ENCODE data around the gene MRPL20.
"Not testable (repeated sequence)": the region's sequence is repeated elsewhere in the genome, so short reads cannot be mapped to it uniquely, and the experiment has no call there.

MRPL20 gene

GRCh38 chr1:1403653-1404052 is 3.4 kb downstream of the MRPL20 start:
- no peak for DNase-seq

- not testable (repeated sequence) for DNase-seq
Measured at GRCh38 chr1:1402901-1403392, 4.1 kb downstream of the MRPL20 start.

- peak; percentile 3 for DNase-seq
Measured at GRCh38 chr1:1402072-1402900, 4.8 kb downstream of the MRPL20 start.

DNA sequence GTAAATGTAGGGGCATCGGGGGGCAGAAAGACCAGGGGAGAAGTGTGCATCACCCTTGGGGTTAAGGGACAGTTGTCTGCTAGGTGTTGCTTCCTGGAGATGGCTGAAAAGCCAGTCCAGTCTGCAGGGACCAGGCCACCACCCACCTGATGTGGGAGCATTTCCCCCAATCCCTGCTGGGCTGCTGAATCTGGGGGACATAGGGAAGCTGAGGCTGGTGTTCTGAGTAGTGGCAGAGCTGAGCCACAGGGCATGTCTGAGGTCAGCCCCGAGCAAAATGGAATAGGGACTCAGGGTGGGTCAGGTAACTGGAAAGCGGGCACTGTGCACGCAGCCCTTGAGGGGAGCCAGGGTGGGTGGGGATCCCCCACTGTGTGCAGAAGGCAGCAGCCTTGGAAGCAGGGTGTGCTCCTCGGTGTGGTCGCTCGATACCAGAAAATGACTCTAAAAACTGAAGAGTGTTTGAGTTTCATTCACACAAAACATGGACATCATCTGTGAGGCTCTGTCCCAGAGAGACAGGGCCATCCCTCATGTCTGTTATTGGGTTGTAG is 5.6 kb downstream of the MRPL20 start:
- no peak for DNase-seq

GRCh38 chr1:1400576-1401456 is 6.3 kb downstream of the MRPL20 start:
- no peak for DNase-seq

GRCh38 chr1:1399872-1400575 is 7.1 kb downstream of the MRPL20 start:
- DNase-seq, result no peak

GRCh38 chr1:1399187-1399871 is 7.8 kb downstream of the MRPL20 start, which contains the start of gene CCNL2:
Gene CCNL2 (minus strand): TSS chr1:1399335. CDS start chr1:1399306, 29 bp downstream.
- peak; percentile 90 for DNase-seq

DNA sequence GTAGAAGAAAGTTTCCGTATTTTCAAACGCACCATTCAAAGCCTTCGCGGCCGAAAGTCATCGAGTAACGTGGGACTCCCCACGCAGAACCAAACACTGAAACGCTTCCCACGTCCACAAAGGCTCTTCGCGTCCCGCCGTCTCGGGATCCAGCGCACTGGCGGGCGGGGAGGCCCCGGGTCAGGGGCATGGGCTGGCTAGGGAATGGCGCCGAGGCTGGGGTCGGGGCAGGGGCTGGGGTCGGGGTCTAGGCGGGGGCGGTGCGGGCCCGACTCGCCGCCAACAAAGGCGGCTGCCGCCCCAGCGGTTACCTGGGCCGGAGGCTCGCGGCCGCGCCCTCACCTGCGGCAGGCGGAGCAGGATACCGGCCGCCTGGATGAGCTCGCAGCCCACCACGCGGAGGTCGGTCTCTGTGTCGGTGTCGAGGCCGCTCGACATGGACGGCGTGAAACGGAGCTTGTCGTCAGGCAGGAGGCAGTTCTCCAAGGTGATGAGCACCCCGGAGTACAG is 8.4 kb downstream of the MRPL20 start:
- DNase-seq, result no peak

DNA sequence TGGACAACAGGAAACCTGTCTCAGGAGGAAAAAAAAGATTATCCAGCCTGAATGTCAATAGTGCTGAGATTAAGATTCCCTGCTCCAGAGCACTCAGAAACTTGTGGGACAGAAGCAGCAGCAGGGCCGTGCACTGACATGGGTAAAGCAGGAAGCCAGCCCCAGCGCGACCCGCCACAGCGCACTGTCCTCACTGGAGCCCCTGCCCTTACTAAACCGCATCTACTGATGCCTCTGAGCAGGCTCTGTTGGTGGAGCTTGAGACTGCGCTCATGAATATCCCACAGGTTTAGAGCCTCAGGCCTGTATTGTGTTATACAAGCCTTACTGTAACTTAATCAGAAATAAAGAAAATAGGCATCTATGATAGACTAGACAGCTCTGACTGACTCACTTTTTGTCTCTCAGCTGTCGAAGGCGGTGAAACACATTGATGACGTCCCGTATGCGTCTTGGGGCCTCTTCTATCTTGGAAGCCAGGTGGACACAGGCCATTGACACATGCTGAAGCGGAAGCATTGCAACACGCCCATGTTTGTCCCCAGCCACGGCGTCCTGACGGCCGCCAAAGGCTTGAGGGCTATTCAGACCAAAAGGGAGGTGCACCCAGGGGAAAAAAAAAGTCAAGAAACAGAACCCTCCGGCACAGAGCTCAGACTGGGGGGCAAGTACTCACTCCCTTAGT is 9.1 kb downstream of the MRPL20 start:
- no peak for DNase-seq

- DNase-seq, result no peak
Measured at GRCh38 chr1:1395166-1395565, 11.9 kb downstream of the MRPL20 start.

DNA sequence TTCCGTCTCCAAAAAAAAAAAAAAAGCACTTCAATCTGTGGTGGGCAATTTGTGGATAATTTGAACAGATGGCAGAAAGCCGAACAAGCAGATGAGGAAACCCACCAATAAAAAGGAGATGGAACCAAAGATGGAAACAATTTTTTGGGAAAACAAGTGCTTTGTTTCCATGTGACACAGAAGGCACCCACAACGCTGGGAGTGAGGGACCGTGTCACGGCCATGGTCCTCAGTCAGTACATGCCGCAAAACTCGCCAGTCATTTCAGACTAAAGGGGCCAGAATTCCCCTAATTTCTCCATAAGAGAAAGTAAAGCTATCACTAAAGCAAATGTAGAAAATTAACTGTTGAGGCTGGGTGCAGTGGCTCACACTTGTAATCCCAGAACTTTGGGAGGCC is 13.0 kb downstream of the MRPL20 start:
- no peak for DNase-seq

DNA sequence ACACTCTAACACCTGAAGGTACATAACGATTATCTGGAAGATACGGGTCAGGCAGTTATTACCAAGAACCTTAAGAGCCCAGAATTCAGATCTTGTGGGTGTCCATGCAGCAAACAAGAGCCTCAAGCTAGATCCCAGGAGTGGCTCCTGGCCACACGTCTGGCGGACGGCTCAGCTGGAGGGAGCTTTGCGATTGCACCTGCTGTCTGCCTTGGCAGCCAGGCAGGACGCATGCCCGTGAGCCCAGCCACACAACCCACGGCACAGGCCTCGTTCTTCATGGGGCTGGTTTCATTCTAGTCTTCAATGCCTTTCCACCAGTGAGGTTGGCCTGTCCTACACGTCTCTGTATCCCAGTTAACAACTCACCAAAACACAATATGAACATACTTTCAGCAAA is 13.7 kb downstream of the MRPL20 start:
- no peak for DNase-seq

DNA sequence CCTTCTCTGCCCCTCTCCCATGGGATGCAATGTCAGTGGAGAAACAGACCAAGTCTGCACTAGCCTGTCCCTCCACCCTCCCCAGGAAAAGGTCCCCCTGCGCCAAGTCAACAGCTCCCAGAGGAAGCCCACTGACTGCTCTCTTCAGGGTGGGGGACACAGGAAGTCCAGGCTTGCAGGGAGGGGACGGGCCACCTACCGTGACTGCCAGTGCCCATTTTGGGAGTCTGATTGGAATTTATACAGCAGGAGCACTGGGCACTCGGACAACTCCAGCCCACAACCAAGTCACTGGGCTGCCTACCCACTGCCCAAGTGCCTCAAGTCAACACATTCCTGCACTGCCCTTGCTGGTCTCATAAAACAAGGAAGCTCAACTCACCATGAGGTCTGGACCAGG is 14.1 kb downstream of the MRPL20 start:
- no peak for DNase-seq

- no peak for DNase-seq
Measured at GRCh38 chr1:1391225-1391624, 15.9 kb downstream of the MRPL20 start.

GRCh38 chr1:1390675-1391074 is 16.4 kb downstream of the MRPL20 start:
- DNase-seq, result no peak

DNA sequence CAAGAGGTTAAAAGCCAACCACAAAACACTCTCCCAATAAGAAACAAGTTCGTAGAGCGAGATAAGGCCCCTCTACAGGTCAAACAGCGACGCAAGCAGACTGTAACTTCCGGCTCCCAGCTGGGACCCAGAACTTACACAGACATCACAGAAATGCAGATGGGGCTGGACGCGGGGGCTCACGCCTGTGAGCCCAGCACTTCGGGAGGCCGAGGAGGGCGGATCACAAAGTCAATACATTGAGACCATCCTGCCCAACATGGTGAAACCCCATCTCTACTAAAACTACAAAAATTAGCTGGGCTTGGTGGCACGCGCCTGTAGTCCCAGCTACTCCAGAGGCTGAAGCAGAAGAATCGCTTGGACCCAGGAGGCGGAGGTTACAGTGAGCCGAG is 19.0 kb downstream of the MRPL20 start:
- DNase-seq, result no peak

DNA sequence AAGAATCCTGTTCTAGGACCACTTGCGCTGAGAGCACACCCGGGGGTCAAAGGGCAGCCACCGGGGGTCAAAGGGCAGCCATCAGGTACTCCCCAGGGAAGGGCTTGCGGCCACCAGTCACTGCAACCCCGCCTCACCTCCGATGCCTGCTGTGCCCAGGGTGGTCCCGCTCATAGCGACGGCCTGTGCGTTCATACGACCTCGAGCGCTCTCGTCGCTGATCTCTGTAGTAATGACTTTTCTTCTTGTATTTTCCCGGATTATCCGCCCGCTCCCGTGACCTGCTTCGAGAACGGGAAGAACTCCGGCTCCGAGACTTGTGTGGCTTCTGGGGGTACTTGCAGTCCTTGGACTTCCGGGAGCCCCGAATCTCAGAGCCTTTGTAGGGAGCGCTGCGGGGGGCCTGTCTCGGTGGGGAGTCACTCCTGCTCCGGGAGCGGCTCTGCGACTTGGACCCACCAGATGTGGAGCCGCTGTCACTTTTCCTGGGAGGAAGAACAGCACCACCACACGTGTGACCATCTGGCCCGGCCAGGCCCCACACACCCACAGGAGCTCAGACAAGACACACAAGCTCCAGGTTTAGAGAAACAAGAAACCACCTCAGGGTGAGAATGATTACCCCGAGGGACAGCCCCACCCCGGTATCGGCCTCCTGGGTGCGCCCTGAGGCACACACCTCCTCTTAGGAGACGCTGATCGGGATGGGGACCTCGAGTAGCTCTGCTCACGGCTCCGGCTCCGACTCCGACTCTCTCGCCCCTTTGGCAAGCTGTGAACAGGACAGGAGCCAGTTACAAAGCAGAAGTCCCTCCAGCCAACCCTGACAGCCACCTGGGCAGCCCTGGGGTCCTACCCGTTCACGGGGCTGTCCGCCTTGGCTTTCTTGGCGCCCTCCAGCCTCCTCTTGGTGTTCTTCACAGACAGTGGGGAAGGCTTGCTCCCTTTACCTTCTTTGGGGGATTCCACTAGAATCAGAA is 19.7 kb downstream of the MRPL20 start:
- DNase-seq, result no peak

DNA sequence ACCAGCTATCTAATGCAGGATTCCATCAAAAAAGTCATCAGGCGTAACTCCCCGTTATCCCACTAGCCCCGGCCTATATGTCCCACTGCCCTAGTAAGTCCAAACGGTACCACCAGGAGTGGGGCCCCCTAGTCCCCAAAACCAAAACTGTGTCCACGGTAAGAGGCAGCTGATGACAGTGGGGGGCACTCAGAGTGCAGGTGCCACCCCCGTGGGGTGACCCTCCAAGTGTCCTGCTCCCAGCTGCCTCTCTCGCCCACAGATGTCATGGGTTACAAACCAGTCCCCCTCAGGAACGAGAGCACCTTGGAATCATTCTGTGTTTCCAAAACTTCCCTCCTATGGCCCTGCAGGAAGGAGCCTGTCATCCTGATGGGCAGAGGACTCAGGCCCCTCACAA is 21.2 kb downstream of the MRPL20 start:
- DNase-seq, result no peak

DNA sequence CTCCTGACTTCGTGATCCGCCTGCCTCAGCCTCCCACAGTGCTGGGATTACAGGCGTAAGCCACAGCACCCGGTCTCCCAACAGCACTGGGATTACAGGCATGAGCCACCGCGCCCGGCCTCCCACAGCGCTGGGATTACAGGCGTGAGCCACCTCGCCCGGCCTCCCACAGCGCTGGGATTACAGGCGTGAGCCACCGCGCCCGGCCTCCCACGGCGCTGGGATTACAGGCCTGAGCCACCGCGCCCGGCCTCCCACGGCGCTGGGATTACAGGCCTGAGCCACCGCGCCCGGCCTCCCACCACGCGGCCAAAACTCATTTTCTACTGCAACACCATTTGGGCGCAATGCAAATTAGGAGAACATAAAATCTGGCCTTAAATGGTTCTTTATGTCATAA is 21.8 kb downstream of the MRPL20 start:
- DNase-seq, result not testable (repeated sequence)

DNA sequence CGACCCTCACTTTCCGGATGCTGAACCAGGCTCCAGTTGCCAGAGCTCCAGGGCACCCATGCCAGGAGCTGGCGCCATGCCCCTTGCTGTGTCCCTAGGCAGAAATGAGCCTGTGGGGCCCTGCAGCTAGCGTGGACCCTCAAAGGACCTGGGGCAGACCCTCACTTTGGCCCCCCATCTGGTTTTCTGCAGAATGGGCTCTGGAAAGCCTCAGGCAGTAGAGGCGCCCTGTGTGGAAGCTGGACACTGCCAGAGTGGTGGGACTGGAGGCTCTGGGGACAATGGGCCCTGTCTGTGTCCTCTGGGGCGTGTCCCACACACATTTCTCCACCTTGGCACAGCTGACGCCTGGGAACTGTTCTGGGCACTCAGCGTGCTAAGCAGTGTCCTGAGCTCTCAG is 25.8 kb downstream of the MRPL20 start:
- DNase-seq, result no peak

Measured in NCI-H774 (cell line).